Measurements from ENCODE around the gene THEMIS. TPM values are rescaled to one million over a fixed set of nuclear protein-coding genes. Genes with fewer than 3 reads are reported as not detected.

THEMIS gene
- total and polyA plus RNA-seq, 10 donors, result 0.80 to 17.8 (median 12.7) TPM

GRCh38 chr6:127794405-127794804 lies 106.5 kb downstream of the THEMIS start:
- no peak overlapping the region for H3K27ac ChIP-seq
- H3K4me3 ChIP-seq, result no peak overlapping the region
- intact Hi-C loops (cut with DNase I; ENCODE audit: low total_unique reads), result no loop called here
- no peaks in the 10 kb centered on the region for H3K27me3 ChIP-seq (replicated peaks in 1 of 7)
- H3K4me1 ChIP-seq, result peaks cover 0 to 7% (median 0%) of the 10 kb centered on the region in 6 donors
- 53 to 78% (median 70%) methylated on average over 1 of the region's 1 CpG for WGBS, 5 donors
- TF ChIP-seq CTCF (IDR thresholded peaks at IDR 0.05 in 8 of 11, conservative IDR thresholded peaks at IDR 0.05 in 3 of 11) (no peak), POLR2AphosphoS5 (IDR thresholded peaks at IDR 0.05) (no peak), POLR2A (IDR thresholded peaks at IDR 0.05) (no peak)
- no peaks in the 10 kb centered on the region for H3K36me3 ChIP-seq
- DNase-seq, result no peak
- H3K9me3 ChIP-seq, result no peaks in the 10 kb centered on the region

- H3K36me3 ChIP-seq, result no peaks in the 10 kb centered on the region
- intact Hi-C loops (cut with DNase I; ENCODE audit: low total_unique reads), result no loop called here
- 65 to 82% (median 78%) methylated on average over 1 of the region's 1 CpG for WGBS, 5 donors
These were observed 107.5 kb downstream of the THEMIS start for GRCh38 chr6:127793396-127793795.

GRCh38 chr6:127792616-127793015 lies 108.2 kb downstream of the THEMIS start:
- no peaks in the 10 kb centered on the region for H3K27me3 ChIP-seq (replicated peaks in 1 of 7)
- no peak overlapping the region for H3K27ac ChIP-seq

More at GRCh38 chr6:127793396-127793795, 107.5 kb downstream of the THEMIS start:
- no peak for DNase-seq
- Histone ChIP-seq H3K9me3 (no peaks in the 10 kb centered on the region), H3K4me1 (peaks cover 0 to 7% (median 0%) of the 10 kb centered on the region in 6 donors), H3K4me3 (no peak overlapping the region), H3K27ac (no peak overlapping the region), H3K27me3 (replicated peaks in 1 of 7) (no peaks in the 10 kb centered on the region)
- TF ChIP-seq POLR2A (IDR thresholded peaks at IDR 0.05), result no peak
- TF ChIP-seq CTCF (IDR thresholded peaks at IDR 0.05 in 8 of 11, conservative IDR thresholded peaks at IDR 0.05 in 3 of 11), result no peak
- no peak for TF ChIP-seq POLR2AphosphoS5 (IDR thresholded peaks at IDR 0.05)

More at GRCh38 chr6:127792616-127793015, 108.2 kb downstream of the THEMIS start:
- WGBS, 5 donors, result 18 to 44% (median 30%) methylated on average over 1 of the region's 1 CpG
- Histone ChIP-seq H3K9me3 (no peaks in the 10 kb centered on the region), H3K36me3 (no peaks in the 10 kb centered on the region), H3K4me3 (no peak overlapping the region), H3K4me1 (peaks cover 0 to 7% (median 0%) of the 10 kb centered on the region in 6 donors)
- intact Hi-C loops (cut with DNase I; ENCODE audit: low total_unique reads), result no loop called here
- no peak for DNase-seq
- TF ChIP-seq POLR2A (IDR thresholded peaks at IDR 0.05), result no peak
- TF ChIP-seq CTCF (IDR thresholded peaks at IDR 0.05 in 8 of 11, conservative IDR thresholded peaks at IDR 0.05 in 3 of 11), result no peak

Data from spleen (tissue), 11 donors.